Measurements from ENCODE around the gene CLDN15.

GRCh38 chr7:101273206-101273605 is 35.6 kb upstream of the CLDN15 start:
- no peak for TF ChIP-seq POLR2A (IDR thresholded peaks at IDR 0.05)
- TF ChIP-seq, protein P1, sequence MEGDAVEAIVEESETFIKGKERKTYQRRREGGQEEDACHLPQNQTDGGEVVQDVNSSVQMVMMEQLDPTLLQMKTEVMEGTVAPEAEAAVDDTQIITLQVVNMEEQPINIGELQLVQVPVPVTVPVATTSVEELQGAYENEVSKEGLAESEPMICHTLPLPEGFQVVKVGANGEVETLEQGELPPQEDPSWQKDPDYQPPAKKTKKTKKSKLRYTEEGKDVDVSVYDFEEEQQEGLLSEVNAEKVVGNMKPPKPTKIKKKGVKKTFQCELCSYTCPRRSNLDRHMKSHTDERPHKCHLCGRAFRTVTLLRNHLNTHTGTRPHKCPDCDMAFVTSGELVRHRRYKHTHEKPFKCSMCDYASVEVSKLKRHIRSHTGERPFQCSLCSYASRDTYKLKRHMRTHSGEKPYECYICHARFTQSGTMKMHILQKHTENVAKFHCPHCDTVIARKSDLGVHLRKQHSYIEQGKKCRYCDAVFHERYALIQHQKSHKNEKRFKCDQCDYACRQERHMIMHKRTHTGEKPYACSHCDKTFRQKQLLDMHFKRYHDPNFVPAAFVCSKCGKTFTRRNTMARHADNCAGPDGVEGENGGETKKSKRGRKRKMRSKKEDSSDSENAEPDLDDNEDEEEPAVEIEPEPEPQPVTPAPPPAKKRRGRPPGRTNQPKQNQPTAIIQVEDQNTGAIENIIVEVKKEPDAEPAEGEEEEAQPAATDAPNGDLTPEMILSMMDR (IDR thresholded peaks at IDR 0.05), result no peak
- no peak for TF ChIP-seq POLR2AphosphoS5 (IDR thresholded peaks at IDR 0.05; ENCODE audit: insufficient read depth in 1 of 2, low read depth in 1 of 2)

Measured in vagina (tissue), 2 donors.